ENCODE data around the gene PNMA6F. TPM values are rescaled to one million over a fixed set of nuclear protein-coding genes. Genes with fewer than 3 reads are reported as not detected.

The PNMA6F gene
- total and polyA plus RNA-seq, 2 of the 8 experiments (the other 6 are each of a cell fraction or from before 2014, with no cell fraction given) = 0.12 to 0.22 TPM

GRCh38 chrX:153304988-153305736, 16.4 kb downstream of the PNMA6F start:
- no peak overlapping the region for H3K9ac ChIP-seq (replicated peaks in 1 of 4; ENCODE audit: extremely low read depth in 1 of 4, low read depth in 3 of 4, low read length in 3 of 4)
- no peaks in the 10 kb centered on the region for H3K23me2 ChIP-seq (ENCODE audit: low read depth, low read length)
- H3K18ac ChIP-seq (ENCODE audit: extremely low read depth, low read length) = no peak overlapping the region
- H3K4me3 ChIP-seq (ENCODE audit: extremely low read depth in 1 of 4, insufficient read depth in 2 of 4, low read depth in 3 of 4, low read length in 4 of 4) = no peak overlapping the region
- no peak overlapping the region for H3K56ac ChIP-seq (replicated peaks; ENCODE audit: insufficient read length, low read depth, low read length)
- no peak overlapping the region for H2BK5ac ChIP-seq (ENCODE audit: low read depth, low read length)
- H2AK5ac ChIP-seq (ENCODE audit: low read depth, low read length) = no peak overlapping the region
- no peak overlapping the region for H2AFZ ChIP-seq (ENCODE audit: low read length)
- no peaks in the 10 kb centered on the region; a peak in 1 of 7 replicates for H3K4me1 ChIP-seq (replicated peaks in 1 of 4; ENCODE audit: control insufficient read depth in 3 of 4, insufficient read depth in 4 of 4, low read length in 3 of 4)
- CTCF ChIA-PET (ENCODE audit: partially characterized antibody) = interaction anchor here (0.9 kb wide), 1 partner anchor 19 kb away, joined by 3 read pairs; no protein-coding TSS in a partner anchor
- no peak overlapping the region for H3K27ac ChIP-seq (ENCODE audit: low read depth, low read length)
- H4K20me1 ChIP-seq (replicated peaks in 1 of 2; ENCODE audit: control insufficient read depth in 1 of 2, insufficient read depth in 2 of 2, low read length in 2 of 2) = no peaks in the 10 kb centered on the region
- H3K4ac ChIP-seq (replicated peaks; ENCODE audit: insufficient read length, low read depth, low read length) = no peak overlapping the region
- POLR2A ChIA-PET (ENCODE audit: partially characterized antibody) = no interaction called here
- no peak for DNase-seq (ENCODE audit: low read depth in 1 of 2, low spot score in 2 of 2)
- no peaks in the 10 kb centered on the region for H3K36me3 ChIP-seq (ENCODE audit: control insufficient read depth in 2 of 4, insufficient read depth in 4 of 4, low read length in 3 of 4)
- no peak overlapping the region for H2BK15ac ChIP-seq (ENCODE audit: low read length)
- no peaks in the 10 kb centered on the region for H3K79me2 ChIP-seq (ENCODE audit: control insufficient read depth in 1 of 2, insufficient read depth in 2 of 2, low read length in 2 of 2)
- no peaks in the 10 kb centered on the region for H3K27me3 ChIP-seq (replicated peaks in 1 of 4; ENCODE audit: control insufficient read depth in 3 of 4, extremely low read depth in 1 of 4, insufficient read depth in 3 of 4, low read length in 3 of 4)
- no peak for FAIRE-seq
- H2BK12ac ChIP-seq (ENCODE audit: low read depth, low read length) = no peak overlapping the region
- H3K14ac ChIP-seq (ENCODE audit: insufficient read length) = no peak overlapping the region
- 79% methylated on average over 9 of the region's 9 CpGs; no CpG with 5 or more reads in 1 of the 2 experiments for WGBS, 2 experiments (ENCODE audit: extremely low coverage in 1 of 2, insufficient coverage in 1 of 2, insufficient read length in 1 of 2, insufficient replicate concordance in 2 of 2, low coverage in 1 of 2, low lambda C conversion rate in 2 of 2, missing lambda C conversion rate in 1 of 2)
- H2BK20ac ChIP-seq (ENCODE audit: low read length) = no peak overlapping the region
- no peak overlapping the region for H4K5ac ChIP-seq (ENCODE audit: insufficient read length, low read depth, low read length)
- no peak overlapping the region for H3K4me2 ChIP-seq (ENCODE audit: insufficient read depth in 1 of 2, low read depth in 2 of 2, low read length in 2 of 2)
- H3K9me3 ChIP-seq (ENCODE audit: insufficient read depth in 2 of 2, low read depth in 1 of 2, low read length in 1 of 2) = no peaks in the 10 kb centered on the region
- H4K91ac ChIP-seq (replicated peaks; ENCODE audit: insufficient read length, low read length) = no peak overlapping the region
- no peak overlapping the region for H3K23ac ChIP-seq (ENCODE audit: insufficient read length)
- H3K79me1 ChIP-seq (ENCODE audit: low read depth, low read length) = no peaks in the 10 kb centered on the region
- H4K8ac ChIP-seq (ENCODE audit: extremely low read depth, insufficient read depth, low read length) = no peak overlapping the region
- no peak overlapping the region for H2BK120ac ChIP-seq (replicated peaks; ENCODE audit: low read depth, low read length)
- TF ChIP-seq EZH2 (IDR thresholded peaks at IDR 0.05; ENCODE audit: low read depth, low read length, severe bottlenecking) (no peak), RNF2 (IDR thresholded peaks at IDR 0.05; ENCODE audit: borderline replicate concordance, low read depth, low read length, missing control alignments, poor library complexity, severe bottlenecking) (no peak), ASH2L (IDR thresholded peaks at IDR 0.05; ENCODE audit: low read length) (no peak), SAP30 (IDR thresholded peaks at IDR 0.05; ENCODE audit: insufficient read depth, insufficient replicate concordance, low read length) (no peak), SP4 (IDR thresholded peaks at IDR 0.05; ENCODE audit: low read length) (no peak), JUND (IDR thresholded peaks at IDR 0.05; ENCODE audit: low read length) (no peak), CBX5 (IDR thresholded peaks at IDR 0.05; ENCODE audit: low read depth, low read length) (no peak), USF2 (IDR thresholded peaks at IDR 0.05; ENCODE audit: low read length) (no peak), HDAC6 (IDR thresholded peaks at IDR 0.05; ENCODE audit: low read depth, low read length) (no peak), TCF12 (IDR thresholded peaks at IDR 0.05; ENCODE audit: low read depth, low read length) (no peak)

Data from H1 (cell line).